ENCODE data around the gene ECT2L.

Gene ECT2L

GRCh38 chr6:138803861-138804260, 8.0 kb downstream of the ECT2L start:
- no peak for DNase-seq (ENCODE audit: low read depth)

- DNase-seq (ENCODE audit: low read depth), result peak; percentile 19
Observed at GRCh38 chr6:138805016-138805765, 9.3 kb downstream of the ECT2L start.

GRCh38 chr6:138806889-138807288, 11.0 kb downstream of the ECT2L start:
- DNase-seq (ENCODE audit: low read depth), result no peak

GRCh38 chr6:138809677-138810076, 13.8 kb downstream of the ECT2L start:
- no peak for DNase-seq (ENCODE audit: low read depth)

GRCh38 chr6:138811866-138812265, 16.0 kb downstream of the ECT2L start:
- no peak for DNase-seq (ENCODE audit: low read depth)

GRCh38 chr6:138814179-138814834, 18.4 kb downstream of the ECT2L start:
- DNase-seq (ENCODE audit: low read depth), result no peak

GRCh38 chr6:138815221-138815620, 19.3 kb downstream of the ECT2L start:
- no peak for DNase-seq (ENCODE audit: low read depth)

GRCh38 chr6:138815797-138816528, 20.1 kb downstream of the ECT2L start:
- peak; percentile 28 for DNase-seq (ENCODE audit: low read depth)

GRCh38 chr6:138817799-138818198, 21.9 kb downstream of the ECT2L start:
- peak; percentile 69 for DNase-seq (ENCODE audit: low read depth)

- no peak for DNase-seq (ENCODE audit: low read depth)
Observed at GRCh38 chr6:138818496-138819194, 22.8 kb downstream of the ECT2L start.

- no peak for DNase-seq (ENCODE audit: low read depth)
Observed at GRCh38 chr6:138821519-138821918, 25.6 kb downstream of the ECT2L start.

GRCh38 chr6:138824482-138825144, 28.7 kb downstream of the ECT2L start:
- no peak for DNase-seq (ENCODE audit: low read depth)

- DNase-seq (ENCODE audit: low read depth), result no peak
Observed at GRCh38 chr6:138830248-138830647, 34.4 kb downstream of the ECT2L start.

GRCh38 chr6:138832182-138832581, 36.3 kb downstream of the ECT2L start:
- no peak for DNase-seq (ENCODE audit: low read depth)

GRCh38 chr6:138833816-138834539, 38.1 kb downstream of the ECT2L start:
- no peak for DNase-seq (ENCODE audit: low read depth)

GRCh38 chr6:138837246-138837645, 41.4 kb downstream of the ECT2L start:
- DNase-seq (ENCODE audit: low read depth), result no peak

- no peak for DNase-seq (ENCODE audit: low read depth)
Observed at GRCh38 chr6:138844192-138844591, 48.3 kb downstream of the ECT2L start.

GRCh38 chr6:138847884-138848283, 52.0 kb downstream of the ECT2L start:
- DNase-seq (ENCODE audit: low read depth), result no peak

GRCh38 chr6:138848461-138848860, 52.6 kb downstream of the ECT2L start:
- DNase-seq (ENCODE audit: low read depth), result no peak

GRCh38 chr6:138849791-138850190, 53.9 kb downstream of the ECT2L start:
- no peak for DNase-seq (ENCODE audit: low read depth)

- no peak for DNase-seq (ENCODE audit: low read depth)
Observed at GRCh38 chr6:138856654-138857053, 60.8 kb downstream of the ECT2L start.
